Mesenchymal stem cell (in vitro differentiated cells and primary cell): ENCODE measurements around the gene STOM.

Source experiments
- DNase-seq: peaks from one replicate; pipeline ENCODE4 v3.0.0-alpha.2; 2013
- H2AFZ ChIP-seq: one replicate; pipeline ENCODE4 v1.6.1; 2013; ENCODE audit warnings: low read depth, mild to moderate bottlenecking, control low read depth, inconsistent platforms, low read length, moderate library complexity
- H2AK5ac ChIP-seq: 2 replicates; pipeline ENCODE4 v1.6.1; 2013; ENCODE audit warnings: low read length, moderate library complexity, mild to moderate bottlenecking, inconsistent platforms; ENCODE audit not compliant: severe bottlenecking
- H2BK120ac ChIP-seq: one replicate; pipeline ENCODE4 v1.6.1; 2013; ENCODE audit warnings: low read depth, mild to moderate bottlenecking, inconsistent platforms, low read length, moderate library complexity
- H2BK12ac ChIP-seq, 2 experiments: one replicate each; pipeline ENCODE4 v1.6.1; 2013; ENCODE audit warnings: inconsistent platforms in 2 of 2, low read length in 2 of 2, mild to moderate bottlenecking in 2 of 2, moderate library complexity in 2 of 2, control low read depth in 1 of 2
- H2BK15ac ChIP-seq: one replicate; pipeline ENCODE4 v1.6.1; 2013; ENCODE audit warnings: mild to moderate bottlenecking, low read depth, inconsistent platforms; ENCODE audit not compliant: poor library complexity, severe bottlenecking
- H2BK5ac ChIP-seq: 2 replicates; pipeline ENCODE4 v1.6.1; 2013; ENCODE audit warnings: low read depth, mild to moderate bottlenecking, low read length, control low read depth, inconsistent platforms; ENCODE audit not compliant: poor library complexity, severe bottlenecking
- H3K14ac ChIP-seq, 2 experiments: one replicate each; pipeline ENCODE4 v1.6.1; 2013; ENCODE audit warnings: inconsistent platforms in 2 of 2, low read length in 2 of 2, control low read depth in 1 of 2, mild to moderate bottlenecking in 1 of 2, moderate library complexity in 1 of 2
- H3K18ac ChIP-seq, 2 experiments: one replicate each; pipeline ENCODE4 v1.6.1; 2013; ENCODE audit warnings: inconsistent platforms in 2 of 2, low read length in 2 of 2, control low read depth in 1 of 2, low read depth in 1 of 2, mild to moderate bottlenecking in 1 of 2
- H3K23ac ChIP-seq, 2 experiments: one replicate each; pipeline ENCODE4 v1.6.1; 2013; ENCODE audit warnings: inconsistent platforms in 2 of 2, low read length in 2 of 2, mild to moderate bottlenecking in 2 of 2, moderate library complexity in 2 of 2, control low read depth in 1 of 2
- H3K27ac ChIP-seq: 2 replicates; pipeline ENCODE4 v1.5.1; 2013; ENCODE audit warnings: mild to moderate bottlenecking, moderate library complexity, low read length, control low read depth, inconsistent platforms; ENCODE audit not compliant: poor library complexity, severe bottlenecking
- H3K27me3 ChIP-seq, 2 experiments: 2 replicates each; pipeline versions ENCODE4 v1.6.1 to v1.7.0; 2013; ENCODE audit warnings: low read length in 2 of 2, mild to moderate bottlenecking in 2 of 2, moderate library complexity in 2 of 2, control low read depth in 1 of 2, inconsistent platforms in 1 of 2; ENCODE audit not compliant: control insufficient read depth in 1 of 2, insufficient read depth in 1 of 2
- H3K36me3 ChIP-seq, 2 experiments: 2 replicates each; pipeline versions ENCODE4 v1.6.1 to v1.7.0; 2013; ENCODE audit warnings: low read length in 2 of 2, control low read depth in 1 of 2, inconsistent platforms in 1 of 2, low read depth in 1 of 2, mild to moderate bottlenecking in 1 of 2; ENCODE audit not compliant: insufficient read depth in 2 of 2, control insufficient read depth in 1 of 2
- H3K4ac ChIP-seq, 2 experiments: one replicate each; pipeline ENCODE4 v1.6.1; 2013; ENCODE audit warnings: inconsistent platforms in 2 of 2, low read length in 2 of 2, mild to moderate bottlenecking in 2 of 2, moderate library complexity in 2 of 2, control low read depth in 1 of 2, low read depth in 1 of 2
- H3K4me1 ChIP-seq: 2 replicates; pipeline ENCODE4 v1.6.1; 2013; ENCODE audit warnings: low read depth, low read length, control low read depth; ENCODE audit not compliant: control insufficient read depth, insufficient read depth
- H3K4me2 ChIP-seq: 2 replicates; pipeline ENCODE4 v1.6.1; 2013; ENCODE audit warnings: low read length, mild to moderate bottlenecking, inconsistent platforms; ENCODE audit not compliant: poor library complexity, severe bottlenecking
- H3K4me3 ChIP-seq, 2 experiments: 2 replicates each; pipeline versions ENCODE4 v1.5.1 to v1.7.0; 2013; ENCODE audit warnings: low read length in 2 of 2, mild to moderate bottlenecking in 2 of 2, control low read depth in 1 of 2, low read depth in 1 of 2; ENCODE audit not compliant: insufficient read depth in 1 of 2
- H3K79me1 ChIP-seq: replicated peaks from 2 replicates; pipeline ENCODE4 v1.6.1; 2013; ENCODE audit warnings: mild to moderate bottlenecking, control low read depth, low read length, inconsistent platforms; ENCODE audit not compliant: poor library complexity, severe bottlenecking
- H3K9ac ChIP-seq: 2 replicates; pipeline ENCODE4 v1.7.0; 2013; ENCODE audit warnings: mild to moderate bottlenecking, low read length, moderate library complexity
- H3K9me3 ChIP-seq: 2 replicates; pipeline ENCODE4 v1.7.0; 2013; ENCODE audit warnings: mild to moderate bottlenecking, low read length; ENCODE audit not compliant: control insufficient read depth
- H4K8ac ChIP-seq: one replicate; pipeline ENCODE4 v1.6.1; 2013; ENCODE audit warnings: inconsistent platforms, mild to moderate bottlenecking, low read length, moderate library complexity
- H4K91ac ChIP-seq: one replicate; pipeline ENCODE4 v1.6.1; 2013; ENCODE audit warnings: mild to moderate bottlenecking, low read length, inconsistent platforms
- WGBS: methylation state at CpG from one replicate; pipeline ENCODE4 v1.1.7; 2013; ENCODE audit warnings: mixed read lengths; 5-methylcytosine and 5-hydroxymethylcytosine counted together

STOM gene

GRCh38 chr9:121354141-121354540 is 15.9 kb downstream of the STOM start:
- Histone ChIP-seq H3K27me3 (no peaks in the 10 kb centered on the region), H4K91ac (no peak overlapping the region), H3K9me3 (no peaks in the 10 kb centered on the region), H3K36me3 (peaks cover 0 to 58% of the 10 kb centered on the region in 2 experiments), H2BK12ac (no peak overlapping the region), H3K4ac (no peak overlapping the region), H2AK5ac (no peak overlapping the region), H3K18ac (peak overlapping the region in 1 of 2 experiments; percentile 9), H3K4me2 (no peak overlapping the region), H3K14ac (no peak overlapping the region), H2BK15ac (no peak overlapping the region), H3K23ac (no peak overlapping the region), H2BK120ac (no peak overlapping the region), H3K4me3 (no peak overlapping the region), H2BK5ac (no peak overlapping the region), H3K4me1 (no peaks in the 10 kb centered on the region), H2AFZ (no peak overlapping the region), H3K9ac (no peak overlapping the region), H3K79me1 (no peaks in the 10 kb centered on the region), H3K27ac (no peak overlapping the region), H4K8ac (no peak overlapping the region)
- DNase-seq, result no peak
- WGBS, result 70% methylated on average over 3 of the region's 5 CpGs

GRCh38 chr9:121353241-121354061 is 16.6 kb downstream of the STOM start:
- Histone ChIP-seq H3K23ac (no peak overlapping the region), H2BK15ac (no peak overlapping the region), H3K79me1 (no peaks in the 10 kb centered on the region), H4K8ac (no peak overlapping the region), H4K91ac (no peak overlapping the region), H3K18ac (no peak overlapping the region), H3K9ac (no peak overlapping the region), H2AK5ac (no peak overlapping the region), H3K27ac (no peak overlapping the region), H2AFZ (no peak overlapping the region), H3K4me1 (no peaks in the 10 kb centered on the region), H3K14ac (no peak overlapping the region), H3K4me2 (no peak overlapping the region), H3K4ac (no peak overlapping the region), H3K27me3 (no peaks in the 10 kb centered on the region), H2BK12ac (no peak overlapping the region), H3K9me3 (no peaks in the 10 kb centered on the region), H2BK120ac (no peak overlapping the region), H3K36me3 (peaks cover 0 to 65% of the 10 kb centered on the region in 2 experiments), H3K4me3 (no peak overlapping the region), H2BK5ac (no peak overlapping the region)
- DNase-seq, result no peak
- 96% methylated on average over 8 of the region's 9 CpGs for WGBS

DNA sequence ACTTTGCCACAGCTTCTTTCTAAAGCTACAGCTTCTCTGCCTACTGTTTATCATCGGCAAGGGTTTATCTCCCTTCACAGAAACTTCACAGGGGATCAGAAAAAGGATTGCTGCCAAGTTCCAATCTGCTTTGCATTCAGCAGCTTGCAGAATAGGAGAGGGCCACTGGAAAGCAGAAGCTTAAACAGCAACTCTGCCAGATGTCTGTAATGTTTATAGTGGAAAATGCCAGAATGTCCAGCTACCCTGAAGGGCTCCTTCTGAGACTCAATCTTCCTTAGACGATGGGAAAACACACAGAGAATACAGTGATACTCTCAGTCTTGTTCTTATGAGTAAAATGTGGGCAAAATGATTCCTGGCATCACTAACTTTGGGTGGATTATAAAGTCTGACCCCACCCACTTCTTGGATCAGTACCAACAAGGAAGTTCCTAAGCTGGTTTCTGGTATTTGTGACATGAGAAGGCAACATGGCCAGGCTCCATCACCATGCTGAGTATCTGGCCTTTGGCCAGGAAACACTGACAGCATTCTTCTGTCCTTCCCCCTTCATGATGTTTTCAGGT is 19.0 kb downstream of the STOM start:
- H2BK120ac ChIP-seq, result no peak overlapping the region
- peak overlapping the region in 1 of 2 experiments; percentile 21 for H2BK12ac ChIP-seq
- H4K91ac ChIP-seq, result no peak overlapping the region
- no peak overlapping the region for H2AK5ac ChIP-seq
- H3K4me1 ChIP-seq, result no peaks in the 10 kb centered on the region
- H3K9ac ChIP-seq, result peak overlapping the region; percentile 58
- peaks cover 0 to 84% of the 10 kb centered on the region in 2 experiments for H3K36me3 ChIP-seq
- DNase-seq, result peak; percentile 90
- 26% methylated on average over 1 of the region's 2 CpGs for WGBS
- H3K27me3 ChIP-seq, result no peaks in the 10 kb centered on the region
- no peak overlapping the region for H2AFZ ChIP-seq
- peak overlapping the region; percentile 0 to 72 for H3K18ac ChIP-seq
- no peak overlapping the region for H3K23ac ChIP-seq
- no peak overlapping the region for H2BK15ac ChIP-seq
- no peak overlapping the region for H2BK5ac ChIP-seq
- peak overlapping the region; percentile 43 for H3K27ac ChIP-seq
- no peaks in the 10 kb centered on the region for H3K79me1 ChIP-seq
- peak overlapping the region; percentile 25 for H3K4me2 ChIP-seq
- H4K8ac ChIP-seq, result no peak overlapping the region
- no peak overlapping the region for H3K4ac ChIP-seq
- H3K14ac ChIP-seq, result no peak overlapping the region
- peak overlapping the region in 1 of 2 experiments; percentile 10 for H3K4me3 ChIP-seq
- no peaks in the 10 kb centered on the region for H3K9me3 ChIP-seq

GRCh38 chr9:121350036-121350435 is 20.0 kb downstream of the STOM start:
- Histone ChIP-seq H3K79me1 (no peaks in the 10 kb centered on the region), H4K91ac (no peak overlapping the region), H2BK15ac (no peak overlapping the region), H3K4ac (no peak overlapping the region), H3K18ac (peak overlapping the region in 1 of 2 experiments; percentile 41), H2AFZ (no peak overlapping the region), H3K9ac (peak overlapping the region; percentile 58), H2BK120ac (no peak overlapping the region), H3K4me3 (no peak overlapping the region), H3K4me2 (no peak overlapping the region), H2BK12ac (no peak overlapping the region), H3K4me1 (no peaks in the 10 kb centered on the region), H3K27ac (no peak overlapping the region), H3K36me3 (peaks cover 0 to 83% of the 10 kb centered on the region in 2 experiments), H2BK5ac (no peak overlapping the region), H3K9me3 (no peaks in the 10 kb centered on the region), H3K23ac (no peak overlapping the region), H3K14ac (no peak overlapping the region), H3K27me3 (no peaks in the 10 kb centered on the region), H2AK5ac (no peak overlapping the region), H4K8ac (no peak overlapping the region)
- peak; percentile 39 for DNase-seq
- no CpG with 5 or more reads among the region's 1 CpG for WGBS
